ENCODE results near the gene STT3A. TPM values are rescaled to one million over a fixed set of nuclear protein-coding genes. Genes with fewer than 3 reads are reported as not detected.
A peak's percentile ranks its signal among the peaks of the same experiment; 100 is the strongest.

Gene STT3A
- total and polyA plus RNA-seq, 10 of the 15 experiments (the other 5 are each of a cell fraction or from before 2014, with no cell fraction given): 74.4 to 202 (median 118) TPM

GRCh38 chr11:125568970-125569914 lies 23.4 kb upstream of the STT3A start, which contains the start of gene EI24 (continued):
- no peak for TF ChIP-seq REST (IDR thresholded peaks at IDR 0.05; ENCODE audit: low read depth, low read length)
- peak; percentile 55 to 73 (median 65) for TF ChIP-seq CTCF (IDR thresholded peaks at IDR 0.05 in 2 of 3, conservative IDR thresholded peaks at IDR 0.05 in 1 of 3; ENCODE audit: control insufficient read depth in 2 of 3, extremely low read depth in 1 of 3, insufficient read depth in 1 of 3, low read depth in 3 of 3, low read length in 3 of 3)
- no peak for TF ChIP-seq ZBED1 (IDR thresholded peaks at IDR 0.05; ENCODE audit: borderline replicate concordance)
- TF ChIP-seq NBN (IDR thresholded peaks at IDR 0.05): peak; percentile 74
- peak; percentile 62; the same call in 1 of the 2 replicates for TF ChIP-seq POLR2AphosphoS5 (IDR thresholded peaks at IDR 0.05; ENCODE audit: low read length)
- 0 out of 2 replicates have a peak, but pooled peaks have one; percentile 16 for TF ChIP-seq RELB (IDR thresholded peaks at IDR 0.05; ENCODE audit: low read depth)
- TF ChIP-seq ATF2 (IDR thresholded peaks at IDR 0.05; ENCODE audit: low read length): no peak
- TF ChIP-seq NKRF (conservative IDR thresholded peaks at IDR 0.05): peak; percentile 77
- TF ChIP-seq HDGF (IDR thresholded peaks at IDR 0.05): 0 out of 2 replicates have a peak, but pooled peaks have one; percentile 17
- peak; percentile 98 for TF ChIP-seq ZNF217 (IDR thresholded peaks at IDR 0.05)
- peak; percentile 77 for TF ChIP-seq SIX5 (IDR thresholded peaks at IDR 0.05; ENCODE audit: low read depth, low read length, severe bottlenecking)
- TF ChIP-seq ESRRA (IDR thresholded peaks at IDR 0.05; ENCODE audit: low read length): no peak
- TF ChIP-seq HSF1 (IDR thresholded peaks at IDR 0.05; ENCODE audit: low read depth, low read length): no peak
- peak; percentile 26; the same call in 1 of the 2 replicates for TF ChIP-seq RAD51 (IDR thresholded peaks at IDR 0.05)
- peak; percentile 93 for TF ChIP-seq IKZF1 (conservative IDR thresholded peaks at IDR 0.05)

Data from GM12878 (cell line).